A549 (cell line): Measurements from ENCODE around the gene SHISA6. TPM values are rescaled to one million over a fixed set of nuclear protein-coding genes. Genes with fewer than 3 reads are reported as not detected.

Experiments used
- ATAC-seq, 2 experiments: fragments of 200-7000 bp in 1 of 2; fragments of >200 bp in 1 of 2; cut with Nextera tagmentation in 1 of 2; cut with Tn5 transposase in 1 of 2; 3 replicates each; pipeline versions ENCODE4 v1.8.0 to v1.9.1; 2018 to 2020; ENCODE audit warnings: mild to moderate bottlenecking in 1 of 2, moderate library complexity in 1 of 2
- CTCF ChIA-PET: fragments of 300-600 bp; sonication (Branson Sonifier 250); formaldehyde crosslinking; extraction: SDS; loops from one replicate; lab custom pipeline; 2021; ENCODE audit warnings: antibody characterized with exemption, inconsistent platforms; lab: Yijun Ruan, JAX
- POLR2A ChIA-PET: fragments of 350-600 bp; formaldehyde crosslinking; extraction: SDS; loops from one replicate; lab custom pipeline; 2021; ENCODE audit warnings: antibody characterized with exemption, inconsistent platforms; lab: Yijun Ruan, JAX
- DNase-seq, 2 experiments: peaks; one replicate each; pipeline versions ENCODE4 v3.0.0 to v3.0.0-alpha.2; 2011 to 2016; ENCODE audit warnings: low read depth in 1 of 2, low spot score in 1 of 2
- FAIRE-seq: peaks from 2 replicates; lab custom pipeline; 2011; peaks lifted over from hg19 to GRCh38; lab: Jason Lieb, UNC
- H3K27ac ChIP-seq, 2 experiments: fragments of >200 bp; sonication (Bioruptor Twin); formaldehyde crosslinking; 3 replicates each; pipeline ENCODE4 v1.5.1; 2016 to 2017
- H3K4me1 ChIP-seq: fragments of >200 bp; sonication (Bioruptor Twin); formaldehyde crosslinking; 3 replicates; pipeline ENCODE4 v1.6.1; 2016
- H3K4me2 ChIP-seq: fragments of >200 bp; sonication (Bioruptor Twin); formaldehyde crosslinking; 3 replicates; pipeline ENCODE4 v1.6.1; 2016
- H3K4me3 ChIP-seq: fragments of >200 bp; sonication (Bioruptor Twin); formaldehyde crosslinking; 3 replicates; pipeline ENCODE4 v1.5.1; 2016
- H3K9me3 ChIP-seq: fragments of >200 bp; sonication (Bioruptor Twin); formaldehyde crosslinking; 3 replicates; pipeline ENCODE4 v1.6.1; 2016
- ATOH8 ChIP-seq: fragments of 250-450 bp; sonication (Bioruptor Pico); IDR thresholded peaks from 2 replicates; pipeline ENCODE4 v1.5.0; 2020; ENCODE audit warnings: low read depth, mild to moderate bottlenecking, moderate library complexity
- CBX2 ChIP-seq: fragments of 200-600 bp; sonication (generic); IDR thresholded peaks from 2 replicates; pipeline ENCODE4 v1.6.1; 2016; ENCODE audit warnings: low read depth, mild to moderate bottlenecking, borderline replicate concordance
- CBX8 ChIP-seq: fragments of 200-600 bp; sonication (generic); IDR thresholded peaks from 2 replicates; pipeline ENCODE4 v1.6.1; 2016
- CEBPB ChIP-seq, 2 experiments: fragments of >200 bp in 1 of 2; sonication (Bioruptor Twin) in 1 of 2; formaldehyde crosslinking in 1 of 2; IDR thresholded peaks; 2 replicates each; pipeline ENCODE4 v1.6.1; 2012 to 2016
- CHD2 ChIP-seq: fragments of 150-350 bp; IDR thresholded peaks from 2 replicates; pipeline ENCODE4 v1.6.1; 2014; ENCODE audit warnings: low read length; ENCODE audit not compliant: partially characterized antibody
- CTCF ChIP-seq: fragments of >200 bp; sonication (Bioruptor Twin); formaldehyde crosslinking; IDR thresholded peaks from 3 replicates; pipeline ENCODE4 v1.5.1; 2016
- E2F6 ChIP-seq: IDR thresholded peaks from 2 replicates; pipeline ENCODE4 v1.6.1; 2012; ENCODE audit warnings: low read depth, borderline replicate concordance
- EHF ChIP-seq: fragments of 250-450 bp; sonication (Bioruptor Pico); IDR thresholded peaks from 2 replicates; pipeline ENCODE4 v1.5.0; 2020; ENCODE audit warnings: mild to moderate bottlenecking
- ELK1 ChIP-seq: fragments of 150-350 bp; IDR thresholded peaks from 2 replicates; pipeline ENCODE4 v1.6.1; 2014; ENCODE audit warnings: low read depth, mild to moderate bottlenecking, low read length
- FOSB ChIP-seq: fragments of 250-450 bp; sonication (Bioruptor Pico); IDR thresholded peaks from 2 replicates; pipeline ENCODE4 v1.5.0; 2020; ENCODE audit warnings: mild to moderate bottlenecking, moderate library complexity
- FOSL2 ChIP-seq, 2 experiments: fragments of 450-650 bp in 1 of 2; fragments of >200 bp in 1 of 2; sonication (Bioruptor Twin) in 1 of 2; formaldehyde crosslinking; IDR thresholded peaks; 2 replicates each; pipeline versions ENCODE4 v1.5.0 to v1.6.1; 2016 to 2020; ENCODE audit warnings: mild to moderate bottlenecking in 1 of 2, moderate library complexity in 1 of 2
- GATA3 ChIP-seq: IDR thresholded peaks from 2 replicates; pipeline ENCODE4 v1.6.1; 2012; ENCODE audit warnings: borderline replicate concordance
- HOXB5 ChIP-seq: fragments of 250-450 bp; sonication (Bioruptor Pico); IDR thresholded peaks from 2 replicates; pipeline ENCODE4 v1.5.0; 2020; ENCODE audit warnings: mild to moderate bottlenecking, moderate library complexity
- JUN ChIP-seq, 2 experiments: fragments of >200 bp; sonication (Bioruptor Twin); formaldehyde crosslinking; IDR thresholded peaks; 2 replicates in 1 of 2; 3 replicates in 1 of 2; pipeline ENCODE4 v1.6.1; 2016 to 2017
- KDM1A ChIP-seq: fragments of 200-600 bp; sonication (generic); IDR thresholded peaks from 2 replicates; pipeline ENCODE4 v1.6.1; 2016; ENCODE audit warnings: low read depth, mild to moderate bottlenecking
- KDM5A ChIP-seq: fragments of 200-600 bp; sonication (generic); IDR thresholded peaks from 2 replicates; pipeline ENCODE4 v1.6.1; 2016; ENCODE audit warnings: antibody characterized with exemption, mild to moderate bottlenecking
- MAFK ChIP-seq: fragments of 450-650 bp; IDR thresholded peaks from 2 replicates; pipeline ENCODE4 v1.6.1; 2014; ENCODE audit not compliant: partially characterized antibody
- MAX ChIP-seq: IDR thresholded peaks from 2 replicates; pipeline ENCODE4 v1.6.1; 2012
- MAZ ChIP-seq: fragments of 150-350 bp; IDR thresholded peaks from 2 replicates; pipeline ENCODE4 v1.6.1; 2014; ENCODE audit warnings: antibody characterized with exemption, low read depth, low read length, borderline replicate concordance
- NFE2L2 ChIP-seq: fragments of 150-350 bp; conservative IDR thresholded peaks from 2 replicates; pipeline ENCODE4 v1.6.1; 2014; ENCODE audit warnings: low read length
- NR3C1 ChIP-seq: fragments of >200 bp; sonication (Bioruptor Twin); formaldehyde crosslinking; IDR thresholded peaks from 3 replicates; pipeline ENCODE4 v1.6.1; 2017
- POLR2A ChIP-seq: IDR thresholded peaks from 2 replicates; pipeline ENCODE4 v1.6.1; 2012; ENCODE audit warnings: mild to moderate bottlenecking, low read length
- RAD21 ChIP-seq, 2 experiments: fragments of >200 bp in 1 of 2; sonication (Bioruptor Twin) in 1 of 2; formaldehyde crosslinking in 1 of 2; IDR thresholded peaks in 1 of 2; conservative IDR thresholded peaks in 1 of 2; 2 replicates in 1 of 2; 3 replicates in 1 of 2; pipeline ENCODE4 v1.6.1; 2012 to 2018; ENCODE audit warnings: inconsistent platforms in 1 of 2
- RARB ChIP-seq: fragments of 250-450 bp; sonication (Bioruptor Pico); IDR thresholded peaks from 2 replicates; pipeline ENCODE4 v1.8.0; 2021; ENCODE audit warnings: mild to moderate bottlenecking, moderate library complexity
- SMC3 ChIP-seq: fragments of >200 bp; sonication (Bioruptor Twin); formaldehyde crosslinking; IDR thresholded peaks from 3 replicates; pipeline ENCODE4 v1.6.1; 2018; ENCODE audit warnings: inconsistent platforms
- TP53 ChIP-seq: fragments of 250-450 bp; sonication (Bioruptor Pico); IDR thresholded peaks from 2 replicates; pipeline ENCODE4 v1.5.0; 2021; ENCODE audit warnings: mild to moderate bottlenecking, moderate library complexity
- ZC3H11A ChIP-seq: fragments of 450-650 bp; IDR thresholded peaks from 2 replicates; pipeline ENCODE4 v1.6.1; 2014; ENCODE audit warnings: antibody characterized with exemption, mild to moderate bottlenecking
- ZFP36 ChIP-seq: fragments of 450-650 bp; IDR thresholded peaks from 2 replicates; pipeline ENCODE4 v1.6.1; 2014; ENCODE audit warnings: borderline replicate concordance; ENCODE audit not compliant: partially characterized antibody
- WGBS: methylation state at CpG from one replicate; pipeline ENCODE4 v1.1.6; 2017; ENCODE audit errors: missing lambda C conversion rate; 5-methylcytosine and 5-hydroxymethylcytosine counted together
- polyA plus RNA-seq, 4 experiments: library from polyadenylated mRNA; depleted of rRNA in 3 of 4; stranded (reverse); fragments of >200 nt; fragmentation: RNase III in 1 of 4; extraction: RNeasy Plus Mini Kit Qiagen cat#74134 plus additional on column Dnase treatment in 1 of 4; gene quantifications; 2 replicates in 3 of 4; 3 replicates in 1 of 4; pipeline ENCODE4 v1.2.3, GENCODE V29; 2011 to 2017

The SHISA6 gene
- polyA plus RNA-seq, 2 of the 4 experiments (the other 2 are of a cell fraction), result not detected

GRCh38 chr17:11404431-11405276, 163.6 kb downstream of the SHISA6 start:
- DNase-seq (no peak), FAIRE-seq (no peak), ATAC-seq (no peak)
- Histone ChIP-seq H3K4me3 (no peak overlapping the region), H3K27ac (no peak overlapping the region), H3K9me3 (peaks cover 19% of the 10 kb centered on the region; the same call in 2 of the 3 replicates), H3K4me1 (no peaks in the 10 kb centered on the region), H3K4me2 (no peak overlapping the region)
- CTCF ChIA-PET, result no interaction called here
- TF ChIP-seq MAFK (peak; percentile 46), TP53 (CRISPR knock-in tag) (no peak)
- POLR2A ChIA-PET, result no interaction called here
- 3% methylated on average over 8 of the region's 8 CpGs for WGBS

- H3K4me1 ChIP-seq, result no peaks in the 10 kb centered on the region
- under 1% methylated on average over 3 of the region's 3 CpGs for WGBS
- no peak overlapping the region for H3K4me3 ChIP-seq
- no peak overlapping the region for H3K4me2 ChIP-seq
- FAIRE-seq (no peak), ATAC-seq (no peak), DNase-seq (no peak)
- peaks cover 11% of the 10 kb centered on the region; the same call in 2 of the 3 replicates for H3K9me3 ChIP-seq
- ChIA-PET POLR2A (no interaction called here), CTCF (interaction anchor here (2.0 kb wide), 1 partner anchor 15 kb away, joined by 6 read pairs; no protein-coding TSS in a partner anchor)
- no peak overlapping the region for H3K27ac ChIP-seq
- no peak for TF ChIP-seq NFE2L2
These were observed 165.7 kb downstream of the SHISA6 start for GRCh38 chr17:11406716-11407115.

- DNase-seq (no peak), FAIRE-seq (no peak), ATAC-seq (no peak)
- ChIA-PET POLR2A (no interaction called here), CTCF (no interaction called here)
- under 1% methylated on average over 6 of the region's 6 CpGs for WGBS
- H3K27ac ChIP-seq, result no peak overlapping the region
- H3K9me3 ChIP-seq, result no peaks in the 10 kb centered on the region
- no peak overlapping the region for H3K4me2 ChIP-seq
- H3K4me3 ChIP-seq, result no peak overlapping the region
- TF ChIP-seq POLR2A (no peak), KDM1A (no peak), RAD21 (conservative IDR thresholded peaks at IDR 0.05 in 1 of 2, IDR thresholded peaks at IDR 0.05 in 1 of 2) (no peak), CBX2 (no peak), FOSL2 (IDR thresholded peaks at IDR 0.05) (no peak), FOSL2 (CRISPR knock-in tag; IDR thresholded peaks at IDR 0.05) (no peak), CTCF (no peak), CHD2 (no peak), EHF (CRISPR knock-in tag) (no peak), ATOH8 (CRISPR knock-in tag) (no peak), ZC3H11A (no peak), GATA3 (no peak)
- TF ChIP-seq, all 56 proteins: peak for 0
- H3K4me1 ChIP-seq, result no peaks in the 10 kb centered on the region
These were observed 171.6 kb downstream of the SHISA6 start for GRCh38 chr17:11412654-11413053.

- ATAC-seq, result no peak
- no peak for TF ChIP-seq MAZ
- TF ChIP-seq MAX, result no peak
- no peak for TF ChIP-seq CEBPB (IDR thresholded peaks at IDR 0.05)
- TF ChIP-seq RARB (CRISPR knock-in tag), result no peak
- no peak for TF ChIP-seq KDM5A
- no peak for TF ChIP-seq E2F6
- no peak for TF ChIP-seq NR3C1
- no peak for TF ChIP-seq SMC3
- TF ChIP-seq HOXB5, result no peak
- no peak for TF ChIP-seq CBX8
- TF ChIP-seq JUN (IDR thresholded peaks at IDR 0.05), result no peak
- TF ChIP-seq FOSB (CRISPR knock-in tag), result no peak
- no peak for TF ChIP-seq ZFP36
- TF ChIP-seq ELK1, result no peak
These were observed 177.3 kb downstream of the SHISA6 start for GRCh38 chr17:11418342-11418741.

More at GRCh38 chr17:11418342-11418741, 177.3 kb downstream of the SHISA6 start:
- ChIA-PET POLR2A (no interaction called here), CTCF (no interaction called here)
- Histone ChIP-seq H3K4me2 (no peak overlapping the region), H3K4me3 (no peak overlapping the region), H3K4me1 (no peaks in the 10 kb centered on the region), H3K9me3 (no peaks in the 10 kb centered on the region; the same call in 1 of the 3 replicates), H3K27ac (no peak overlapping the region)
- FAIRE-seq (no peak), DNase-seq (no peak)
- WGBS, result under 1% methylated on average over 3 of the region's 3 CpGs
